HepG2 (cell line): Measurements from ENCODE around the gene ZNF512B. TPM values are rescaled to one million over a fixed set of nuclear protein-coding genes. Genes with fewer than 3 reads are reported as not detected.

Source experiments
- ARNTL ChIP-seq: sonication (generic); formaldehyde crosslinking; IDR thresholded peaks from 2 replicates; pipeline ENCODE4 v1.4.0; 2020; ENCODE audit warnings: mild to moderate bottlenecking, missing genetic modification reagents
- CAMTA2 ChIP-seq: sonication (generic); formaldehyde crosslinking; IDR thresholded peaks from 2 replicates; pipeline ENCODE4 v1.4.0; 2020; ENCODE audit warnings: mild to moderate bottlenecking, missing genetic modification reagents, borderline replicate concordance
- CBFB ChIP-seq: sonication (generic); formaldehyde crosslinking; IDR thresholded peaks from 2 replicates; pipeline ENCODE4 v1.4.0; 2020; ENCODE audit warnings: missing genetic modification reagents
- EED ChIP-seq: sonication (generic); formaldehyde crosslinking; IDR thresholded peaks from 2 replicates; pipeline ENCODE4 v1.5.0; 2020; ENCODE audit warnings: mild to moderate bottlenecking, missing genetic modification reagents
- KLF12 ChIP-seq: sonication (generic); formaldehyde crosslinking; IDR thresholded peaks from 2 replicates; pipeline ENCODE4 v1.4.0; 2020; ENCODE audit warnings: missing genetic modification reagents, borderline replicate concordance
- MTA3 ChIP-seq: sonication (generic); formaldehyde crosslinking; IDR thresholded peaks from 2 replicates; pipeline ENCODE4 v1.4.0; 2020; ENCODE audit warnings: missing genetic modification reagents
- PHF8 ChIP-seq: sonication (generic); formaldehyde crosslinking; IDR thresholded peaks from 2 replicates; pipeline ENCODE4 v1.5.0; 2020; ENCODE audit warnings: missing genetic modification reagents
- SKI ChIP-seq: fragments of 450-650 bp; IDR thresholded peaks from one replicate; pipeline ENCODE4 v1.6.1; 2018; ENCODE audit warnings: mild to moderate bottlenecking; ENCODE audit not compliant: partially characterized antibody
- ZBTB42 ChIP-seq: sonication (generic); formaldehyde crosslinking; IDR thresholded peaks from 2 replicates; pipeline ENCODE4 v1.5.0; 2020; ENCODE audit warnings: mild to moderate bottlenecking, missing genetic modification reagents
- ZNF121 ChIP-seq: sonication (generic); formaldehyde crosslinking; IDR thresholded peaks from 2 replicates; pipeline ENCODE4 v1.5.0; 2020; ENCODE audit warnings: mild to moderate bottlenecking, missing genetic modification reagents
- ZNF33A ChIP-seq: sonication (generic); formaldehyde crosslinking; IDR thresholded peaks from 2 replicates; pipeline ENCODE4 v1.5.1; 2020; ENCODE audit warnings: missing genetic modification reagents, mild to moderate bottlenecking, moderate library complexity, borderline replicate concordance
- ZNF549 ChIP-seq: sonication (generic); formaldehyde crosslinking; IDR thresholded peaks from 2 replicates; pipeline ENCODE4 v1.5.0; 2020; ENCODE audit warnings: missing genetic modification reagents
- ZNF614 ChIP-seq: IDR thresholded peaks from 2 replicates; pipeline ENCODE4 v1.6.1; 2018; ENCODE audit warnings: missing biosample characterization, missing genetic modification reagents, inconsistent platforms, borderline replicate concordance
- ZNF776 ChIP-seq: sonication (generic); formaldehyde crosslinking; IDR thresholded peaks from 2 replicates; pipeline ENCODE4 v1.4.0; 2020; ENCODE audit warnings: mild to moderate bottlenecking, missing genetic modification reagents
- ZNF777 ChIP-seq: sonication (generic); formaldehyde crosslinking; IDR thresholded peaks from 2 replicates; pipeline ENCODE4 v1.4.0; 2020; ENCODE audit warnings: missing genetic modification reagents
- polyA plus RNA-seq, 8 experiments: library from polyadenylated mRNA; depleted of rRNA in 3 of 8; stranded (reverse) in 7 of 8; unstranded in 1 of 8; fragments of >200 nt; fragmentation: Illumina TruSeq in 4 of 8; extraction: Trizol in 4 of 8; gene quantifications; 2 replicates each; pipeline versions ENCODE4 v1.2.1 to v1.2.3, GENCODE V29; 2011 to 2016; ENCODE audit warnings: low read depth in 4 of 8, missing spikeins in 1 of 8, mixed read lengths in 1 of 8; ENCODE audit not compliant: insufficient read depth in 1 of 8
- total RNA-seq, 5 experiments: library from RNA; depleted of rRNA; stranded (reverse); fragments of >200 nt; fragmentation: Illumina TruSeq; extraction: Trizol; gene quantifications; 2 replicates each; pipeline ENCODE4 v1.2.3, GENCODE V29; 2016; ENCODE audit warnings: low read depth in 1 of 5
- TF ChIP-seq, protein P1 (sequence below): sonication (generic); IDR thresholded peaks from 2 replicates; pipeline ENCODE4 v1.6.1; 2016; ENCODE audit warnings: low read depth, borderline replicate concordance
- TF ChIP-seq, protein P2 (sequence below): IDR thresholded peaks from 2 replicates; pipeline ENCODE4 v1.6.1; 2016; ENCODE audit warnings: low read depth, borderline replicate concordance
- TF ChIP-seq, protein P3 (sequence below): sonication (generic); formaldehyde crosslinking; IDR thresholded peaks from 2 replicates; pipeline ENCODE4 v1.4.0; 2020; ENCODE audit warnings: missing genetic modification reagents, mild to moderate bottlenecking, borderline replicate concordance
- TF ChIP-seq, protein P4 (sequence below): IDR thresholded peaks from 2 replicates; pipeline ENCODE4 v1.6.1; 2016
- TF ChIP-seq, protein P5 (sequence below): sonication (generic); formaldehyde crosslinking; IDR thresholded peaks from 2 replicates; pipeline ENCODE4 v1.5.0; 2020; ENCODE audit warnings: missing genetic modification reagents
- TF ChIP-seq, protein P6 (sequence below): sonication (generic); formaldehyde crosslinking; IDR thresholded peaks from 2 replicates; pipeline ENCODE4 v1.4.0; 2020; ENCODE audit warnings: mild to moderate bottlenecking, missing genetic modification reagents

Gene ZNF512B
- total and polyA plus RNA-seq, 2 of the 13 experiments (the other 11 are each of a cell fraction or from before 2014, with no cell fraction given), result 11.5 to 30.6 TPM

DNA sequence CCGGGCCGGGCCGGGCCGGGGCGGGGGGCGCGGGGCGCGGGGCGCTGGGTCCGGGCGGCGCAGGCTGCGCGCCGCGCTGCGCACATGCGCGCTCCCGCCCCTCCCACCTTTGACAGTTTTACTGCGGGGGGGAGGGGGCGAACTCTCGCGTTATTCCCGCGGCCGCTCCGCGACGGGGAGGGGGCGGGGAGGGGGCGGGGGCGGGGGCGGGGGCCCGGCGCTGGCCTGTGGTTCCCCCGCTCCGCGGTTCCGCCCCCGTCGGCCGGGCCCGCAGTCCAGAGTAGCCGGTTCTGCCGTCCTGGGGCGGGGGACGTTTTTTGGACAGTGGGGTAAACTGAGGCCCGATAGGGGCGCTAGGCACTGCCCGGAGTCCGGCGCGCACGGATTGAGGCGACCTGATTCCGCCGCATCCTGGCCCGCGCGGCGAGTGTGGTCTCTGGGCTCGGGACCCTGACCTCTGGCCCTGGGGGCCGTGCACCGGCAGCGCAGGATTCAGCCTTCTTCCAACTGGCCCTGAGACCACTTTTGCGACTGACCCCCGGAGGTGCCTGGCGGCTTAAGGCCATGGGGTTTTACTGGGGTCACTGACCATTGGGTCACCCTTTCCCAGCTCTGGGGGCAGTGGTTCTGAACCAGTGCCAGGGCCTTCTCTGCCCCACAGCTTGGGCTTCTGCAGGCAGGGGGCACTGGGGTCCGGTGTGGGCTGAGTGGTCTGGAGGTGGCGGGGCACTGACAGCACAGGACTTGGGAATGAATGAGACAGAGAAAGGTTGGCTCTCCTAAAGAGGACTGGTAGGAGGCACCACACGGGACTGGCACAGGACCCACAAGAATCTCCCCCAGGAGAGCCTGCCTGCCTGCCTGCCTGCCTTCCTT lies at the start of gene ZNF512B (continued):
- TF ChIP-seq, protein P1, sequence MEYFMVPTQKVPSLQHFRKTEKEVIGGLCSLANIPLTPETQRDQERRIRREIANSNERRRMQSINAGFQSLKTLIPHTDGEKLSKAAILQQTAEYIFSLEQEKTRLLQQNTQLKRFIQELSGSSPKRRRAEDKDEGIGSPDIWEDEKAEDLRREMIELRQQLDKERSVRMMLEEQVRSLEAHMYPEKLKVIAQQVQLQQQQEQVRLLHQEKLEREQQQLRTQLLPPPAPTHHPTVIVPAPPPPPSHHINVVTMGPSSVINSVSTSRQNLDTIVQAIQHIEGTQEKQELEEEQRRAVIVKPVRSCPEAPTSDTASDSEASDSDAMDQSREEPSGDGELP, result no peak
- TF ChIP-seq SKI (no peak), ZNF776 (CRISPR knock-in tag) (0 out of 2 replicates have a peak, but pooled peaks have one; percentile 61), EED (CRISPR knock-in tag) (peak; percentile 91), MTA3 (CRISPR knock-in tag) (no peak), ZNF33A (CRISPR knock-in tag) (no peak), ZNF549 (CRISPR knock-in tag) (no peak), ZBTB42 (CRISPR knock-in tag) (peak; percentile 71; the same call in 1 of the 2 replicates), CAMTA2 (no peak; the same call in 1 of the 2 replicates), CBFB (CRISPR knock-in tag) (no peak; the same call in none of the 2 replicates), ZNF777 (CRISPR knock-in tag) (no peak), ZNF121 (CRISPR knock-in tag) (no peak), PHF8 (CRISPR knock-in tag) (peak; percentile 84), ARNTL (CRISPR knock-in tag) (no peak), KLF12 (no peak), ZNF614 (CRISPR knock-in tag) (no peak)
- TF ChIP-seq, protein P2, sequence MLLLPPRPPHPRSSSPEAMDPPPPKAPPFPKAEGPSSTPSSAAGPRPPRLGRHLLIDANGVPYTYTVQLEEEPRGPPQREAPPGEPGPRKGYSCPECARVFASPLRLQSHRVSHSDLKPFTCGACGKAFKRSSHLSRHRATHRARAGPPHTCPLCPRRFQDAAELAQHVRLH (CRISPR knock-in tag), result no peak
- TF ChIP-seq, protein P3, sequence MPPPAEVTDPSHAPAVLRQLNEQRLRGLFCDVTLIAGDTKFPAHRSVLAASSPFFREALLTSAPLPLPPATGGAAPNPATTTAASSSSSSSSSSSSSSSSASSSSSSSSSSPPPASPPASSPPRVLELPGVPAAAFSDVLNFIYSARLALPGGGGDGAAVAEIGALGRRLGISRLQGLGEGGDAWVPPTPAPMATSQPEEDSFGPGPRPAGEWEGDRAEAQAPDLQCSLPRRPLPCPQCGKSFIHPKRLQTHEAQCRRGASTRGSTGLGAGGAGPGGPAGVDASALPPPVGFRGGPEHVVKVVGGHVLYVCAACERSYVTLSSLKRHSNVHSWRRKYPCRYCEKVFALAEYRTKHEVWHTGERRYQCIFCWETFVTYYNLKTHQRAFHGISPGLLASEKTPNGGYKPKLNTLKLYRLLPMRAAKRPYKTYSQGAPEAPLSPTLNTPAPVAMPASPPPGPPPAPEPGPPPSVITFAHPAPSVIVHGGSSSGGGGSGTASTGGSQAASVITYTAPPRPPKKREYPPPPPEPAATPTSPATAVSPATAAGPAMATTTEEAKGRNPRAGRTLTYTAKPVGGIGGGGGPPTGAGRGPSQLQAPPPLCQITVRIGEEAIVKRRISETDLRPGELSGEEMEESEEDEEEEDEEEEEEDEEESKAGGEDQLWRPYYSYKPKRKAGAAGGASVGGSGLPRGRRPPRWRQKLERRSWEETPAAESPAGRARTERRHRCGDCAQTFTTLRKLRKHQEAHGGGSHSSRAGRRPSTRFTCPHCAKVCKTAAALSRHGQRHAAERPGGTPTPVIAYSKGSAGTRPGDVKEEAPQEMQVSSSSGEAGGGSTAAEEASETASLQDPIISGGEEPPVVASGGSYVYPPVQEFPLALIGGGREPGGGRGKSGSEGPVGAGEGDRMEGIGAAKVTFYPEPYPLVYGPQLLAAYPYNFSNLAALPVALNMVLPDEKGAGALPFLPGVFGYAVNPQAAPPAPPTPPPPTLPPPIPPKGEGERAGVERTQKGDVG (CRISPR knock-in tag), result 0 out of 2 replicates have a peak, but pooled peaks have one; percentile 38
- TF ChIP-seq, protein P4, sequence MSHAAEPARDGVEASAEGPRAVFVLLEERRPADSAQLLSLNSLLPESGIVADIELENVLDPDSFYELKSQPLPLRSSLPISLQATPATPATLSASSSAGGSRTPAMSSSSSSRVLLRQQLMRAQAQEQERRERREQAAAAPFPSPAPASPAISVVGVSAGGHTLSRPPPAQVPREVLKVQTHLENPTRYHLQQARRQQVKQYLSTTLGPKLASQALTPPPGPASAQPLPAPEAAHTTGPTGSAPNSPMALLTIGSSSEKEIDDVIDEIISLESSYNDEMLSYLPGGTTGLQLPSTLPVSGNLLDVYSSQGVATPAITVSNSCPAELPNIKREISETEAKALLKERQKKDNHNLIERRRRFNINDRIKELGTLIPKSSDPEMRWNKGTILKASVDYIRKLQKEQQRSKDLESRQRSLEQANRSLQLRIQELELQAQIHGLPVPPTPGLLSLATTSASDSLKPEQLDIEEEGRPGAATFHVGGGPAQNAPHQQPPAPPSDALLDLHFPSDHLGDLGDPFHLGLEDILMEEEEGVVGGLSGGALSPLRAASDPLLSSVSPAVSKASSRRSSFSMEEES, result peak; percentile 18; the same call in 1 of the 2 replicates
- TF ChIP-seq, protein P5, sequence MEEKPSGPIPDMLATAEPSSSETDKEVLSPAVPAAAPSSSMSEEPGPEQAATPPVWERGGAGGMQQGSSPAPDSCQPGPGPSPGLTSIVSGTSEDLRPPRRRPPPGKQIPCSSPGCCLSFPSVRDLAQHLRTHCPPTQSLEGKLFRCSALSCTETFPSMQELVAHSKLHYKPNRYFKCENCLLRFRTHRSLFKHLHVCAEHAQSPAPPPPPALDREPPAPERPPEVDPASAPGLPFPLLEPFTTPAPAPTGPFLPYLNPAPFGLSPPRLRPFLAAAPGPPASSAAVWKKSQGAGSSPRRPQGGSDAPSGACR (CRISPR knock-in tag), result peak; percentile 93; the same call in 1 of the 2 replicates
- TF ChIP-seq, protein P6, sequence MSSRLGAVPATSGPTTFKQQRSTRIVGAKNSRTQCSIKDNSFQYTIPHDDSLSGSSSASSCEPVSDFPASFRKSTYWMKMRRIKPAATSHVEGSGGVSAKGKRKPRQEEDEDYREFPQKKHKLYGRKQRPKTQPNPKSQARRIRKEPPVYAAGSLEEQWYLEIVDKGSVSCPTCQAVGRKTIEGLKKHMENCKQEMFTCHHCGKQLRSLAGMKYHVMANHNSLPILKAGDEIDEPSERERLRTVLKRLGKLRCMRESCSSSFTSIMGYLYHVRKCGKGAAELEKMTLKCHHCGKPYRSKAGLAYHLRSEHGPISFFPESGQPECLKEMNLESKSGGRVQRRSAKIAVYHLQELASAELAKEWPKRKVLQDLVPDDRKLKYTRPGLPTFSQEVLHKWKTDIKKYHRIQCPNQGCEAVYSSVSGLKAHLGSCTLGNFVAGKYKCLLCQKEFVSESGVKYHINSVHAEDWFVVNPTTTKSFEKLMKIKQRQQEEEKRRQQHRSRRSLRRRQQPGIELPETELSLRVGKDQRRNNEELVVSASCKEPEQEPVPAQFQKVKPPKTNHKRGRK (CRISPR knock-in tag), result peak; percentile 100
